K562 (cell line): ENCODE results near the gene TBPL2. TPM values are rescaled to one million over a fixed set of nuclear protein-coding genes. Genes with fewer than 3 reads are reported as not detected.
A peak's percentile ranks its signal among the peaks of the same experiment; 100 is the strongest.

Experiments used
- CBX2 ChIP-seq: fragments of 200-600 bp; sonication (generic); IDR thresholded peaks from one replicate; pipeline ENCODE4 v1.6.1; 2012; ENCODE audit warnings: mild to moderate bottlenecking, low read length, inconsistent platforms; ENCODE audit not compliant: insufficient read depth, poor library complexity, severe bottlenecking
- COPS2 ChIP-seq: fragments of 450-650 bp; conservative IDR thresholded peaks from 2 replicates; pipeline ENCODE4 v1.6.1; 2016; ENCODE audit warnings: mild to moderate bottlenecking, moderate library complexity
- FOXJ2 ChIP-seq: fragments of 200-800 bp; sonication (Bioruptor generic); IDR thresholded peaks from 2 replicates; pipeline ENCODE4 v1.6.1; 2016; ENCODE audit warnings: missing genetic modification characterization, missing compliant biosample characterization
- HNRNPLL ChIP-seq: fragments of 200-400 bp; formaldehyde crosslinking; IDR thresholded peaks from 2 replicates; pipeline ENCODE4 v1.6.1; 2017; ENCODE audit warnings: low read length, low read depth, mild to moderate bottlenecking; ENCODE audit not compliant: poor library complexity, severe bottlenecking
- KDM4B ChIP-seq, 2 experiments: fragments of 450-650 bp in 1 of 2; sonication (generic) in 1 of 2; IDR thresholded peaks; 2 replicates each; pipeline ENCODE4 v1.6.1; 2016 to 2017; ENCODE audit warnings: borderline replicate concordance in 2 of 2, antibody characterized with exemption in 1 of 2, low read depth in 1 of 2, mild to moderate bottlenecking in 1 of 2
- KLF1 ChIP-seq: fragments of 450-650 bp; IDR thresholded peaks from 2 replicates; pipeline ENCODE4 v1.6.1; 2016; ENCODE audit warnings: missing genetic modification characterization, missing compliant biosample characterization
- NEUROD1 ChIP-seq: fragments of 150-350 bp; IDR thresholded peaks from 2 replicates; pipeline ENCODE4 v1.6.1; 2014; ENCODE audit warnings: borderline replicate concordance, low read length, low read depth; ENCODE audit not compliant: partially characterized antibody
- NONO ChIP-seq, 2 experiments: fragments of 200-400 bp in 1 of 2; fragments of 450-650 bp in 1 of 2; formaldehyde crosslinking in 1 of 2; IDR thresholded peaks; 2 replicates each; pipeline ENCODE4 v1.6.1; 2017; ENCODE audit warnings: low read depth in 2 of 2, mild to moderate bottlenecking in 2 of 2, moderate library complexity in 2 of 2, low read length in 1 of 2
- RBM34 ChIP-seq: fragments of 200-400 bp; formaldehyde crosslinking; IDR thresholded peaks from 2 replicates; pipeline ENCODE4 v1.6.1; 2018; ENCODE audit warnings: low read length, borderline replicate concordance; ENCODE audit not compliant: insufficient read depth
- SIN3A ChIP-seq, 2 experiments: fragments of 150-350 bp in 1 of 2; IDR thresholded peaks; 2 replicates each; pipeline ENCODE4 v1.6.1; 2011 to 2016; ENCODE audit warnings: borderline replicate concordance in 2 of 2, low read depth in 2 of 2, low read length in 2 of 2, mild to moderate bottlenecking in 2 of 2, moderate library complexity in 2 of 2; ENCODE audit not compliant: control insufficient read depth in 1 of 2
- SP1 ChIP-seq: sonication (generic); formaldehyde crosslinking; IDR thresholded peaks from 2 replicates; pipeline ENCODE4 v1.8.1; 2022; ENCODE audit warnings: mild to moderate bottlenecking, missing genetic modification reagents
- TOE1 ChIP-seq, 2 experiments: fragments of 450-650 bp in 1 of 2; sonication (generic) in 1 of 2; formaldehyde crosslinking in 1 of 2; IDR thresholded peaks; 2 replicates each; pipeline versions ENCODE4 v1.7.1 to v1.8.0; 2016 to 2022; ENCODE audit warnings: borderline replicate concordance in 2 of 2, mild to moderate bottlenecking in 2 of 2, antibody characterized with exemption in 1 of 2, inconsistent platforms in 1 of 2, low read depth in 1 of 2, missing genetic modification reagents in 1 of 2, moderate library complexity in 1 of 2
- ZNF408 ChIP-seq: fragments of 250-450 bp; sonication (Bioruptor Pico); IDR thresholded peaks from 2 replicates; pipeline ENCODE4 v1.4.0; 2020; ENCODE audit warnings: low read depth, mild to moderate bottlenecking, moderate library complexity
- ZNF507 ChIP-seq: conservative IDR thresholded peaks from 2 replicates; pipeline ENCODE4 v1.6.1; 2017; ENCODE audit warnings: missing genetic modification characterization, missing compliant biosample characterization
- polyA plus RNA-seq, 8 experiments: library from polyadenylated mRNA; depleted of rRNA in 4 of 8; stranded (reverse) in 5 of 8; unstranded in 3 of 8; fragments of >200 nt; fragmentation: Nextera tagmentation in 2 of 8; fragmentation: Illumina TruSeq in 1 of 8; extraction: Ambion mirVana in 2 of 8; extraction: Trizol in 1 of 8; gene quantifications; 2 replicates each; pipeline versions ENCODE4 v1.2.1 to v1.2.3, GENCODE V29; 2011 to 2014; ENCODE audit warnings: inconsistent platforms in 1 of 8, missing spikeins in 1 of 8
- total RNA-seq, 7 experiments: library from RNA; depleted of rRNA in 6 of 7; stranded (reverse); fragments of >200 nt in 6 of 7; fragmentation: Illumina TruSeq in 2 of 7; extraction: Trizol in 2 of 7; gene quantifications; 2 replicates each; pipeline versions ENCODE4 v1.2.1 to v1.2.3, GENCODE V29; 2011 to 2021; ENCODE audit warnings: low replicate concordance in 1 of 7
- TF ChIP-seq, protein P1 (sequence below), 3 experiments: fragments of 200-800 bp in 1 of 3; fragments of 250-450 bp in 1 of 3; fragments of 450-650 bp in 1 of 3; sonication (Bioruptor Pico) in 1 of 3; sonication (Bioruptor generic) in 1 of 3; formaldehyde crosslinking in 1 of 3; IDR thresholded peaks; 2 replicates each; pipeline versions ENCODE4 v1.6.1 to v1.8.0; 2016 to 2022; ENCODE audit warnings: mild to moderate bottlenecking in 2 of 3, missing genetic modification characterization in 2 of 3, missing compliant biosample characterization in 1 of 3, moderate library complexity in 1 of 3
- TF ChIP-seq, protein P2 (sequence below): fragments of 450-650 bp; IDR thresholded peaks from 2 replicates; pipeline ENCODE4 v1.6.1; 2017; ENCODE audit warnings: antibody characterized with exemption, mild to moderate bottlenecking

Gene TBPL2
- total and polyA plus RNA-seq, 9 of the 15 experiments (the other 6 are each of a cell fraction or from before 2014, with no cell fraction given), result not detected

DNA sequence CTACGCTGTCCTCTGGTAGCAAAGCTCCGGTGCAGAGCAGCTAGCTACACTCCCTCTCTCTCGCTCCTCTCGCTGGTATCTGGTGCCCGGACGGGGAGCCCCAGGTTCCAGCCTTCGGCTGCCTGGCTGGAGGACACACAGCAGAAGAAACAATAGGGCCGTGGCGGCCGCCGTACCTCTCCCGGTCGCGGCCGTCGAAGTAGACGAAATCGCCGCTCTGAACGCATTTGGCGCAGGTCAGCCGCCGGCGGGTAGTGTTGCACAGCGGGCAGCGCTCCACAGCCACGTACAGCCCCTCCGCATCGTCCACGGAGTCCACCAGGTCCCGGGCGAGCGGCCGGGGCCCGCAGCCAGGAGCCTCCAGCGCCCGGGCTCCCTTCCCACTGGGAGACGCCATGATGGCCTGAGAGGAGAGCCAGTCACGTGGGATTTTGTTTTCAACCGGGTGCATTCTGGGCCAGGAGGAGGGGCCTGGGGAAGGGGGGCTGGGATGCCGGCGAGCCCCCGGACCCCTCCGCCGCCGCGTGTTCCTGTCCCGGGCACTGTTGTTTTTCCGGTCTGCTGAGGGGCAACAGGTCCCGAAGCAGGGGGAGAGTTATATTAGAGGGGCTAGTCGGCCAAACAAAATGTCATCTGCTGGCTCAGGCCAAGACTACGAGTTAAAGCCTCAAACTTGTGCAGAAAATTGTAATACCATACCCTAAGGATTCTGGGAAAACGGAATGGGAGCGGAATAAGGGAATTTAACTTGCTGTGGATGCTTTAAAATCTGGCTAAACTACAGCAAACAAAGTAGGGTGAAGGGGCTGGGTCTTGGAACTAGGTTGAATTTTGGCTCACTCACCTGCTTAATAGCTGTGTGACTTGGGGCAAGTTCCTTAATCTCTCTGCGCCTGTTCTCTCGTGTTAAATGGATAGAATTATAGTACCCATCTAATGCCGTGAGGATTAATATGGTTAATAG is 28.7 kb downstream of the TBPL2 start, which contains the start of gene ATG14 (continued):
- TF ChIP-seq, protein P1, sequence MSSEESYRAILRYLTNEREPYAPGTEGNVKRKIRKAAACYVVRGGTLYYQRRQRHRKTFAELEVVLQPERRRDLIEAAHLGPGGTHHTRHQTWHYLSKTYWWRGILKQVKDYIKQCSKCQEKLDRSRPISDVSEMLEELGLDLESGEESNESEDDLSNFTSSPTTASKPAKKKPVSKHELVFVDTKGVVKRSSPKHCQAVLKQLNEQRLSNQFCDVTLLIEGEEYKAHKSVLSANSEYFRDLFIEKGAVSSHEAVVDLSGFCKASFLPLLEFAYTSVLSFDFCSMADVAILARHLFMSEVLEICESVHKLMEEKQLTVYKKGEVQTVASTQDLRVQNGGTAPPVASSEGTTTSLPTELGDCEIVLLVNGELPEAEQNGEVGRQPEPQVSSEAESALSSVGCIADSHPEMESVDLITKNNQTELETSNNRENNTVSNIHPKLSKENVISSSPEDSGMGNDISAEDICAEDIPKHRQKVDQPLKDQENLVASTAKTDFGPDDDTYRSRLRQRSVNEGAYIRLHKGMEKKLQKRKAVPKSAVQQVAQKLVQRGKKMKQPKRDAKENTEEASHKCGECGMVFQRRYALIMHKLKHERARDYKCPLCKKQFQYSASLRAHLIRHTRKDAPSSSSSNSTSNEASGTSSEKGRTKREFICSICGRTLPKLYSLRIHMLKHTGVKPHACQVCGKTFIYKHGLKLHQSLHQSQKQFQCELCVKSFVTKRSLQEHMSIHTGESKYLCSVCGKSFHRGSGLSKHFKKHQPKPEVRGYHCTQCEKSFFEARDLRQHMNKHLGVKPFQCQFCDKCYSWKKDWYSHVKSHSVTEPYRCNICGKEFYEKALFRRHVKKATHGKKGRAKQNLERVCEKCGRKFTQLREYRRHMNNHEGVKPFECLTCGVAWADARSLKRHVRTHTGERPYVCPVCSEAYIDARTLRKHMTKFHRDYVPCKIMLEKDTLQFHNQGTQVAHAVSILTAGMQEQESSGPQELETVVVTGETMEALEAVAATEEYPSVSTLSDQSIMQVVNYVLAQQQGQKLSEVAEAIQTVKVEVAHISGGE (CRISPR knock-in tag; IDR thresholded peaks at IDR 0.05), result peak in 1 of 3 experiments; percentile 35; a peak in 1 of 6 replicates
- TF ChIP-seq NONO (IDR thresholded peaks at IDR 0.05; ENCODE audit: low read depth in 2 of 2, low read length in 1 of 2) (peak in 1 of 2 experiments; percentile 68; a peak in 2 of 4 replicates), CBX2 (no peak), ZNF408 (CRISPR knock-in tag) (no peak), SP1 (no peak), COPS2 (no peak), NEUROD1 (no peak), FOXJ2 (tag) (peak; percentile 65), RBM34 (no peak), HNRNPLL (peak; percentile 93), KDM4B (IDR thresholded peaks at IDR 0.05; ENCODE audit: borderline replicate concordance in 2 of 2, low read depth in 1 of 2) (peak in 1 of 2 experiments; percentile 93; a peak in 1 of 4 replicates), ZNF507 (tag) (no peak), TOE1 (IDR thresholded peaks at IDR 0.05; ENCODE audit: borderline replicate concordance) (peak; percentile 68; the same call in 1 of the 2 replicates), TOE1 (CRISPR knock-in tag; IDR thresholded peaks at IDR 0.05; ENCODE audit: borderline replicate concordance, low read depth) (no peak), KLF1 (tag) (no peak), SIN3A (IDR thresholded peaks at IDR 0.05; ENCODE audit: borderline replicate concordance in 2 of 2, control insufficient read depth in 1 of 2, low read depth in 2 of 2, low read length in 2 of 2) (peak; percentile 71 to 97; a peak in 3 of 4 replicates)
- TF ChIP-seq, protein P2, sequence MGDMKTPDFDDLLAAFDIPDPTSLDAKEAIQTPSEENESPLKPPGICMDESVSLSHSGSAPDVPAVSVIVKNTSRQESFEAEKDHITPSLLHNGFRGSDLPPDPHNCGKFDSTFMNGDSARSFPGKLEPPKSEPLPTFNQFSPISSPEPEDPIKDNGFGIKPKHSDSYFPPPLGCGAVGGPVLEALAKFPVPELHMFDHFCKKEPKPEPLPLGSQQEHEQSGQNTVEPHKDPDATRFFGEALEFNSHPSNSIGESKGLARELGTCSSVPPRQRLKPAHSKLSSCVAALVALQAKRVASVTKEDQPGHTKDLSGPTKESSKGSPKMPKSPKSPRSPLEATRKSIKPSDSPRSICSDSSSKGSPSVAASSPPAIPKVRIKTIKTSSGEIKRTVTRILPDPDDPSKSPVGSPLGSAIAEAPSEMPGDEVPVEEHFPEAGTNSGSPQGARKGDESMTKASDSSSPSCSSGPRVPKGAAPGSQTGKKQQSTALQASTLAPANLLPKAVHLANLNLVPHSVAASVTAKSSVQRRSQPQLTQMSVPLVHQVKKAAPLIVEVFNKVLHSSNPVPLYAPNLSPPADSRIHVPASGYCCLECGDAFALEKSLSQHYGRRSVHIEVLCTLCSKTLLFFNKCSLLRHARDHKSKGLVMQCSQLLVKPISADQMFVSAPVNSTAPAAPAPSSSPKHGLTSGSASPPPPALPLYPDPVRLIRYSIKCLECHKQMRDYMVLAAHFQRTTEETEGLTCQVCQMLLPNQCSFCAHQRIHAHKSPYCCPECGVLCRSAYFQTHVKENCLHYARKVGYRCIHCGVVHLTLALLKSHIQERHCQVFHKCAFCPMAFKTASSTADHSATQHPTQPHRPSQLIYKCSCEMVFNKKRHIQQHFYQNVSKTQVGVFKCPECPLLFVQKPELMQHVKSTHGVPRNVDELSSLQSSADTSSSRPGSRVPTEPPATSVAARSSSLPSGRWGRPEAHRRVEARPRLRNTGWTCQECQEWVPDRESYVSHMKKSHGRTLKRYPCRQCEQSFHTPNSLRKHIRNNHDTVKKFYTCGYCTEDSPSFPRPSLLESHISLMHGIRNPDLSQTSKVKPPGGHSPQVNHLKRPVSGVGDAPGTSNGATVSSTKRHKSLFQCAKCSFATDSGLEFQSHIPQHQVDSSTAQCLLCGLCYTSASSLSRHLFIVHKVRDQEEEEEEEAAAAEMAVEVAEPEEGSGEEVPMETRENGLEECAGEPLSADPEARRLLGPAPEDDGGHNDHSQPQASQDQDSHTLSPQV, result peak; percentile 91
